NT2/D1 (cell line): ENCODE measurements around the gene TIMM50.

Experiments
- YY1 ChIP-seq: IDR thresholded peaks from 2 replicates; pipeline ENCODE4 v1.6.1; 2011; ENCODE audit not compliant: insufficient read length, insufficient read depth
- ZNF274 ChIP-seq: IDR thresholded peaks from 2 replicates; pipeline ENCODE4 v1.6.1; 2011; ENCODE audit warnings: mild to moderate bottlenecking, low read depth, low read length

GRCh38 chr19:39483141-39483540 is 2.5 kb downstream of the TIMM50 start:
- TF ChIP-seq YY1 (no peak), ZNF274 (no peak)
